SK-N-SH (cell line): ENCODE measurements around the gene PRPF6.
A peak's percentile ranks its signal among the peaks of the same experiment; 100 is the strongest.

ENCODE experiments used
- EZH2phosphoT487 ChIP-seq: fragments of 200-600 bp; sonication (generic); IDR thresholded peaks from 2 replicates; pipeline ENCODE4 v1.6.1; 2017; ENCODE audit warnings: low read depth, mixed run types, mild to moderate bottlenecking, antibody characterized with exemption, moderate library complexity, borderline replicate concordance
- GABPA ChIP-seq: IDR thresholded peaks from 2 replicates; pipeline ENCODE4 v1.4.0; 2012; ENCODE audit warnings: low read depth, mild to moderate bottlenecking
- POLR2AphosphoS5 ChIP-seq: IDR thresholded peaks from 2 replicates; pipeline ENCODE4 v1.6.1; 2012; ENCODE audit warnings: low read depth, low read length
- RXRA ChIP-seq: IDR thresholded peaks from 2 replicates; pipeline ENCODE4 v1.4.0; 2012; ENCODE audit warnings: low read depth, mild to moderate bottlenecking, borderline replicate concordance
- TAF1 ChIP-seq: IDR thresholded peaks from 2 replicates; pipeline ENCODE4 v1.6.1; 2012; ENCODE audit warnings: low read depth, mild to moderate bottlenecking, low read length, moderate library complexity, borderline replicate concordance

- TF ChIP-seq RXRA (no peak), TAF1 (peak; percentile 70; the same call in 1 of the 2 replicates), GABPA (peak; percentile 60), POLR2AphosphoS5 (peak; percentile 70; the same call in 1 of the 2 replicates), EZH2phosphoT487 (no peak)
Measured at GRCh38 chr20:63955827-63956663, 24.9 kb upstream of the PRPF6 start, which contains the start of gene UCKL1.
